ENCODE measurements around the gene IGF2. TPM values are rescaled to one million over a fixed set of nuclear protein-coding genes. Genes with fewer than 3 reads are reported as not detected.

The IGF2 gene
- polyA plus RNA-seq, 6 donors from 2014 or later = not detected

- no peak for ATAC-seq (ENCODE audit: low read depth in 2 of 2)
- Mint-ChIP-seq H3K4me1 (peaks cover 0 to 4% (median 0%) of the 10 kb centered on the region in 3 donors), H3K36me3 (no peaks in the 10 kb centered on the region), H3K27ac (no peak overlapping the region), H3K4me3 (no peak overlapping the region), H3K27me3 (peaks cover 0 to 4% (median 0%) of the 10 kb centered on the region in 3 donors), H3K9me3 (no peaks in the 10 kb centered on the region)
- no peak for DNase-seq
These were observed 37.9 kb upstream of the IGF2 start for GRCh38 chr11:2177076-2177475.

DNA sequence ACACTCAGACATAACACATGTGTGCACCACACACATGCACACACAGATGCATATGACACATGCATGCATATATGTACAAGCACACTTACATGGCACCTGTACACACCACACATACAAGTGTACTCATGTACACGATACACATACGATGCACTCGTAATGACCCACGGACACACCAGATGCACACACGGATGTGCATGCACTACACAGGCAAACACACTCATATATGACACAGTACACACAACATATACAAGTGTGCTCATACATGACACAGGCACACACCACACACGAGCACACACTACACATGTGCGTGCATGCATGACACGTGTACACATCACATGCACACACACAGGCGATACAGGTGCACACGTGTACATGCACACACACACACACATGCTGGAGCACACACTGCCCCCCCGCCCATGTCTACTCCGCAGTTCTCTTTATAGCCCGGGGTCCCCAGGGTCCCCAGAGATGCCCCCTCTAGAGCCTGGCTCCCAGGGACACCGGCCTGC lies 37.3 kb upstream of the IGF2 start:
- H3K9me3 Mint-ChIP-seq = no peaks in the 10 kb centered on the region
- no peaks in the 10 kb centered on the region for H3K36me3 Mint-ChIP-seq
- ATAC-seq (ENCODE audit: low read depth in 2 of 2) (no peak), DNase-seq (no peak)
- H3K27ac Mint-ChIP-seq = no peak overlapping the region
- peaks cover 0 to 4% (median 0%) of the 10 kb centered on the region in 3 donors for H3K4me1 Mint-ChIP-seq
- peaks cover 0 to 4% (median 0%) of the 10 kb centered on the region in 3 donors for H3K27me3 Mint-ChIP-seq
- no peak overlapping the region for H3K4me3 Mint-ChIP-seq

- H3K27me3 Mint-ChIP-seq = peaks cover 0 to 4% (median 0%) of the 10 kb centered on the region in 3 donors
- no peak overlapping the region for H3K4me3 Mint-ChIP-seq
- ATAC-seq (ENCODE audit: low read depth in 2 of 2) = no peak
- H3K27ac Mint-ChIP-seq = no peak overlapping the region
- H3K36me3 Mint-ChIP-seq = no peaks in the 10 kb centered on the region
- no peak for DNase-seq
- H3K9me3 Mint-ChIP-seq = no peaks in the 10 kb centered on the region
- peaks cover 0 to 4% (median 0%) of the 10 kb centered on the region in 3 donors for H3K4me1 Mint-ChIP-seq
These were observed 36.5 kb upstream of the IGF2 start for GRCh38 chr11:2175659-2176058.

DNA sequence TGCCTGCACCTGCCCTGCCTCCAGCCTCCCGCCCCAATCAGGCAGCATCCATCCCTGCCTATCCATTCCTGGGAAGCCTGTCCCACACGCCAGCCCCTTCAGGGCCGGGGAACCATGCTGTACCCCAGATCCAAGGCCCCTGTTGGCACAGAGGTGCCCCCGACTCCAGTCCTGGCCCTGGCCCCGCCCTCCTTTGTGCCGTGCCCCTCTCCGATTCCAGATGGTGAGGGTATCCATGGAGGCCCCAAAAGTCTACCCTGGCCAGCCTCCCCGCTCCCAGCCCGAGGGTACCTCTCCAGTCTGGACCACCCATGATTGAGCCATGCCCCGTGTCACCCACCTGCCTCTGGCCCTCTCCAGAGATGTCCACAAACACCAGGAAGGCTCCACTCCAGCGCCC lies 35.2 kb upstream of the IGF2 start:
- Mint-ChIP-seq H3K4me3 (no peak overlapping the region), H3K27ac (no peak overlapping the region), H3K36me3 (no peaks in the 10 kb centered on the region), H3K9me3 (no peaks in the 10 kb centered on the region), H3K27me3 (peaks cover 0 to 16% (median 0%) of the 10 kb centered on the region in 3 donors), H3K4me1 (peaks cover 0 to 4% (median 0%) of the 10 kb centered on the region in 3 donors)
- ATAC-seq (ENCODE audit: low read depth in 2 of 2) (no peak), DNase-seq (no peak)

DNA sequence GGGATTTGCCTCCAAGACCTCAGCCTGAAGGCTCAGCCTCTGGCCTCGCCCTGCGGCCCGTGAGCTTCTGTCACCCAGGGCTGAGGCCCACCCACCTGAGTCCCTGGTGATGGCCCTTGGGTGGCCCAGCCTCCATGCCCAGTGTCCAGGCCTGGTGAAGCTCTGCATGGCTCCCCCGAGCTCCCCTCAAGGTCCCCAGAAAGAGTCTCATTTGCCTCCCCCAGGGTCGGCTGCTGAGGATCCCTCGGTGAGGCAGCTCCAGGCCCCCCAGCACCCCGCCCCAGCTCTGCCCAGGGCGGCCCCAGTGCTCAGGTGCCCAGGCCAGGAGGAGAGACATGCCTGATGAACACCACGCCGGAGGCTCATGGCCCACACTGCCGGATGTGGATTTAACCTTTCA lies 34.6 kb upstream of the IGF2 start:
- H3K4me3 Mint-ChIP-seq = no peak overlapping the region
- no peak for ATAC-seq (ENCODE audit: low read depth in 2 of 2)
- H3K9me3 Mint-ChIP-seq = no peaks in the 10 kb centered on the region
- DNase-seq = no peak
- H3K27ac Mint-ChIP-seq = no peak overlapping the region
- H3K4me1 Mint-ChIP-seq = peaks cover 0 to 4% (median 0%) of the 10 kb centered on the region in 3 donors
- H3K36me3 Mint-ChIP-seq = no peaks in the 10 kb centered on the region
- H3K27me3 Mint-ChIP-seq = peaks cover 0 to 16% (median 0%) of the 10 kb centered on the region in 3 donors

GRCh38 chr11:2173150-2173693 lies 34.0 kb upstream of the IGF2 start:
- Mint-ChIP-seq H3K27ac (peak overlapping the region in 1 of 6 donors; percentile 76), H3K9me3 (no peaks in the 10 kb centered on the region), H3K27me3 (peaks cover 0 to 16% (median under 1%) of the 10 kb centered on the region in 3 donors), H3K4me1 (peaks cover 0 to 4% (median 0%) of the 10 kb centered on the region in 3 donors), H3K36me3 (no peaks in the 10 kb centered on the region), H3K4me3 (no peak overlapping the region)
- no peak for ATAC-seq (ENCODE audit: low read depth in 2 of 2)
- DNase-seq = no peak

DNA sequence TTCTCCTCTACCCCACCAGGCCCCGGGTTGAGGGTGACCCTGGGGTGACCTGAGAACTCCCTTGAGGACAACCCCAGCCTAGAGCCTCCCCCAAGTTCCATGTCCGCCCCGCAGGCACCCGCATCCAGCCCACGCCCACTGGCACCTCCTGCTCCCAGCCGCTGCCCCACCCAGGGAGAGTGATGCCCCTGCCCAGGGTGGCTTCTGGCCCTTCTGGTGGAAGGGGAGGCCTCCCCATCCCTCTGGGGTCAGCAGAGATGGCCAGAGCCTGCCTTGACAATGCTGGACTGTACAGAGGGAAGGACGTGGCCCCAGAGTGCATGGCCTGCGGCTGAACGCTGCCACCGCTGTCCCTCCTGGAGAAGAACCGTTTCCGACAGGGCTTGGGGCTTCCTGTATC lies 33.5 kb upstream of the IGF2 start:
- Mint-ChIP-seq H3K27me3 (peaks cover 0 to 22% (median 6%) of the 10 kb centered on the region in 3 donors), H3K4me1 (peaks cover 0 to 4% (median 0%) of the 10 kb centered on the region in 3 donors), H3K9me3 (no peaks in the 10 kb centered on the region), H3K27ac (no peak overlapping the region), H3K36me3 (no peaks in the 10 kb centered on the region), H3K4me3 (peak overlapping the region in 2 of 8 donors; percentile 55 to 70)
- DNase-seq (no peak), ATAC-seq (ENCODE audit: low read depth in 2 of 2) (no peak)

DNA sequence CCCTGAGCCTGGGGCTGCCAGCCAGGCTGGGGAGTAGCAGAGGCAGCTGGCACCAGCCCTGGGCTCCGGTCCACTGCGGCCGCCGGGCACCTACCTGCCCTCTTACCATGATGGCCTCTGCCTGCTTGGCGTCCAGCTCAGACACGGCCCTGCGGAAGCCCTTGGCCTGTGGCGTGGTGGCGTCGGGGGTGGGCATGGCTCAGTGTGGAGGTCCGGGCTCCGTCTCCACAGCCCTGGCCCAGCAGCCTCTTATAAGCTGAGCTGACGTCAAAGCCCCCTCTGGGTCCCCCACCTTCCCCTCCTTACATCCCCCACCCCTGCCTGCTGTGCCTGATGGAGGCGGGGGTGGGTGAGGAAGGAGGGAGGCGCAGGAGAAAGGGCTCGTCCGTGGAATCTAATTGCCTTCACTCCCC lies 32.4 kb upstream of the IGF2 start, which contains the start of gene TH:
Gene TH, minus strand, starts transcription at position 225 of the 413 bp plus-strand sequence. Its CDS starts 29 bp downstream, at position 196.
- peaks cover 0 to 4% (median 0%) of the 10 kb centered on the region in 3 donors for H3K4me1 Mint-ChIP-seq
- peaks cover 0 to 28% (median 9%) of the 10 kb centered on the region in 3 donors for H3K27me3 Mint-ChIP-seq
- peak within 1 kb of the TSS in 2 of 8 donors; percentile 55 to 70 for H3K4me3 Mint-ChIP-seq
- H3K36me3 Mint-ChIP-seq = no peaks in the 10 kb centered on the region
- ATAC-seq (ENCODE audit: low read depth in 2 of 2) = no peak
- peak within 1 kb of the TSS in 1 of 6 donors; percentile 47 for H3K27ac Mint-ChIP-seq
- DNase-seq = no peak
- H3K9me3 Mint-ChIP-seq = no peaks in the 10 kb centered on the region

- Mint-ChIP-seq H3K36me3 (no peaks in the 10 kb centered on the region), H3K27ac (no peak overlapping the region), H3K4me3 (no peak overlapping the region), H3K27me3 (peaks cover 0 to 30% (median 9%) of the 10 kb centered on the region in 3 donors), H3K4me1 (peaks cover 0 to 4% (median 0%) of the 10 kb centered on the region in 3 donors), H3K9me3 (no peaks in the 10 kb centered on the region)
- ATAC-seq (ENCODE audit: low read depth in 2 of 2) (no peak), DNase-seq (no peak)
These were observed 30.7 kb upstream of the IGF2 start for GRCh38 chr11:2169626-2170570.

GRCh38 chr11:2169005-2169378 lies 29.8 kb upstream of the IGF2 start:
- Mint-ChIP-seq H3K27ac (no peak overlapping the region), H3K36me3 (no peaks in the 10 kb centered on the region), H3K9me3 (no peaks in the 10 kb centered on the region), H3K4me3 (no peak overlapping the region), H3K27me3 (peaks cover 0 to 33% (median 9%) of the 10 kb centered on the region in 3 donors), H3K4me1 (peaks cover 0 to 4% (median 0%) of the 10 kb centered on the region in 3 donors)
- DNase-seq = no peak
- no peak for ATAC-seq (ENCODE audit: low read depth in 2 of 2)

DNA sequence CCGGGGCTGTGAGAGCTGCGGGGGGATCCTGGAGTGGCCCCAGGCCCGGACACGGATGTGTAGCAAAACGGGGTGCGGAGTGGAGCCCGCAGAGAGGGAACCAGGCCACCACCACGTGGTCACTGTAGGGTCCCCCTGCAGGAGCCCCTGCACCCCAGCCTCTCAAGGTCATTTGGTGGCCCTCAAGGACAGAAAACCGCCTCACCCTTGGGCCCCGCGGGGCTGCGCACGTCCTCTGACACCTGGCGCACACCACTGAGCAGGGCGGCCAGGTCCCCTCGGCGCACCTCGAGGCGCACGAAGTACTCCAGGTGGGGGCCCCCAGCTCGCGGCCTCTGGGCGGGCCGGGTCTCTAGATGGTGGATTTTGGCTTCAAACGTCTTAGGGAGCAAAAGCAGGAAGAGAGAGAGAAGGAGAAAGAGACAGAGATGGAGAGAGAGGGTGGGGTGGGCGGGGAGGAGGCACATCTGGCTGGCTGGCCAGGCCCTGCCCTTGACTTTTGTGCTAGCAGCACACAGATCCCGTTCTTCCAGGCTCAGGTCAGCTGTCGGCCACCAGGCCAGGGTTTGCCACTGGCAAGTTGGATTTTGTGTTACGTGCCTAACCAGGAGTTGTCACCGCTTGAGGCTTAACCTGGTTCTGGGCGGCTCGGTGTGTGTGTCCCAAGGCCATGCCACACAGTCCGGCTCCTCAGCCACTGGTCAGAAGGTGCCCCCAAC lies 29.3 kb upstream of the IGF2 start:
- peaks cover 0 to 39% (median 9%) of the 10 kb centered on the region in 3 donors for H3K27me3 Mint-ChIP-seq
- H3K27ac Mint-ChIP-seq = no peak overlapping the region
- no peaks in the 10 kb centered on the region for H3K9me3 Mint-ChIP-seq
- H3K36me3 Mint-ChIP-seq = no peaks in the 10 kb centered on the region
- ATAC-seq (ENCODE audit: low read depth in 2 of 2) (no peak), DNase-seq (no peak)
- H3K4me3 Mint-ChIP-seq = peak overlapping the region in 1 of 8 donors; percentile 12
- H3K4me1 Mint-ChIP-seq = peaks cover 0 to 4% (median 0%) of the 10 kb centered on the region in 3 donors

GRCh38 chr11:2167141-2168045 lies 28.2 kb upstream of the IGF2 start:
- H3K4me3 Mint-ChIP-seq = no peak overlapping the region
- H3K27me3 Mint-ChIP-seq = peaks cover 0 to 45% (median 15%) of the 10 kb centered on the region in 3 donors
- H3K27ac Mint-ChIP-seq = no peak overlapping the region
- DNase-seq (no peak), ATAC-seq (ENCODE audit: low read depth in 2 of 2) (no peak)
- H3K36me3 Mint-ChIP-seq = no peaks in the 10 kb centered on the region
- no peaks in the 10 kb centered on the region for H3K4me1 Mint-ChIP-seq
- no peaks in the 10 kb centered on the region for H3K9me3 Mint-ChIP-seq

Data from naive B cell (primary cell).